HG03521 (cell line): ENCODE measurements around the gene PPP4R4.
"Not testable (repeated sequence)": the region's sequence is repeated elsewhere in the genome, so short reads cannot be mapped to it uniquely, and the experiment has no call there.

Experiments used
- ATAC-seq: cut with Tn5 transposase; IDR thresholded peaks from one replicate; pipeline ENCODE4 v1.9.1; 2021; ENCODE audit warnings: mild to moderate bottlenecking, moderate library complexity; ENCODE audit not compliant: unreplicated experiment

Gene PPP4R4

GRCh38 chr14:94268582-94268981 lies 94.5 kb downstream of the PPP4R4 start:
- ATAC-seq, result not testable (repeated sequence)

GRCh38 chr14:94269156-94269555 lies 95.0 kb downstream of the PPP4R4 start:
- ATAC-seq, result no peak

GRCh38 chr14:94276898-94277561 lies 102.9 kb downstream of the PPP4R4 start:
- ATAC-seq, result not testable (repeated sequence)

GRCh38 chr14:94278731-94279130 lies 104.6 kb downstream of the PPP4R4 start:
- no peak for ATAC-seq

GRCh38 chr14:94282991-94283723 lies 109.0 kb downstream of the PPP4R4 start:
- ATAC-seq, result no peak

GRCh38 chr14:94284221-94284620 lies 110.1 kb downstream of the PPP4R4 start:
- ATAC-seq, result no peak

- no peak for ATAC-seq
Observed at GRCh38 chr14:94285158-94285557, 111.0 kb downstream of the PPP4R4 start.

- no peak for ATAC-seq
Observed at GRCh38 chr14:94288610-94289465, 114.7 kb downstream of the PPP4R4 start.

GRCh38 chr14:94290197-94290596 lies 116.1 kb downstream of the PPP4R4 start:
- no peak for ATAC-seq

GRCh38 chr14:94291159-94291905 lies 117.2 kb downstream of the PPP4R4 start:
- no peak for ATAC-seq

- no peak for ATAC-seq
Observed at GRCh38 chr14:94291906-94292525, 117.9 kb downstream of the PPP4R4 start.

- no peak for ATAC-seq
Observed at GRCh38 chr14:94292526-94292871, 118.4 kb downstream of the PPP4R4 start.

GRCh38 chr14:94292872-94293577 lies 118.9 kb downstream of the PPP4R4 start, which contains the start of gene SERPINA10:
TSS of gene SERPINA10 (minus strand) at chr14:94293268. CDS start at chr14:94290593, 2,675 bp downstream.
- ATAC-seq, result no peak

- ATAC-seq, result no peak
Observed at GRCh38 chr14:94293578-94293924, 119.4 kb downstream of the PPP4R4 start.

GRCh38 chr14:94295360-94296180 lies 121.4 kb downstream of the PPP4R4 start:
- no peak for ATAC-seq

GRCh38 chr14:94296181-94296545 lies 122.0 kb downstream of the PPP4R4 start:
- ATAC-seq, result not testable (repeated sequence)

- ATAC-seq, result no peak
Observed at GRCh38 chr14:94298130-94298529, 124.0 kb downstream of the PPP4R4 start.

GRCh38 chr14:94303111-94303510 lies 129.0 kb downstream of the PPP4R4 start:
- ATAC-seq, result no peak

GRCh38 chr14:94304243-94304642 lies 130.1 kb downstream of the PPP4R4 start:
- ATAC-seq, result no peak
